SU-DHL-6 (cell line): ENCODE results near the gene MICOS13.
A peak's percentile ranks its signal among the peaks of the same experiment; 100 is the strongest.

ENCODE experiments used
- H2AFZ ChIP-seq: fragments of 200-600 bp; sonication (generic); 2 replicates; pipeline ENCODE4 v1.6.1; 2014; ENCODE audit warnings: low read depth, mild to moderate bottlenecking, moderate library complexity, mixed read lengths, antibody characterized with exemption, low read length; ENCODE audit not compliant: severe bottlenecking
- H3F3A ChIP-seq: fragments of 200-600 bp; shearing (Covaris generic); 2 replicates; pipeline ENCODE4 v1.6.0; 2016; ENCODE audit warnings: antibody characterized with exemption, mild to moderate bottlenecking; ENCODE audit not compliant: insufficient read depth
- H3K27ac ChIP-seq: fragments of 200-600 bp; sonication (generic); 2 replicates; pipeline ENCODE4 v1.5.1; 2016; ENCODE audit warnings: low read depth, mild to moderate bottlenecking, low read length, moderate library complexity, mixed read lengths
- H3K27me3 ChIP-seq: fragments of 200-600 bp; sonication (generic), shearing (Covaris generic); 2 replicates; pipeline ENCODE4 v1.6.0; 2014; ENCODE audit warnings: mild to moderate bottlenecking, low read length
- H3K36me3 ChIP-seq: fragments of 200-600 bp; sonication (generic); 2 replicates; pipeline ENCODE4 v1.6.1; 2014; ENCODE audit warnings: mild to moderate bottlenecking, low read length, mixed read lengths
- H3K4me2 ChIP-seq: fragments of 300-600, 200-600 bp; shearing (Covaris generic), sonication (generic); 2 replicates; pipeline ENCODE4 v1.6.0; 2014; ENCODE audit warnings: low read length, low read depth, mild to moderate bottlenecking; ENCODE audit not compliant: poor library complexity, severe bottlenecking
- H3K4me3 ChIP-seq: fragments of 200-600 bp; sonication (generic); 2 replicates; pipeline ENCODE4 v1.5.1; 2014; ENCODE audit warnings: antibody characterized with exemption, low read length, mild to moderate bottlenecking, mixed read lengths; ENCODE audit not compliant: insufficient read depth, poor library complexity, severe bottlenecking
- H3K79me2 ChIP-seq: fragments of 200-600 bp; sonication (generic); 2 replicates; pipeline ENCODE4 v1.6.1; 2014; ENCODE audit warnings: mild to moderate bottlenecking, low read length, moderate library complexity; ENCODE audit not compliant: insufficient read depth
- H3K9ac ChIP-seq: fragments of 200-600 bp; sonication (generic); 2 replicates; pipeline ENCODE4 v1.7.0; 2014; ENCODE audit warnings: mild to moderate bottlenecking, low read length
- H3K9me2 ChIP-seq: fragments of 200-600 bp; sonication (generic); replicated peaks from 2 replicates; pipeline ENCODE4 v1.6.1; 2014; ENCODE audit warnings: low read length; ENCODE audit not compliant: insufficient read depth
- H3K9me3 ChIP-seq: fragments of 200-600 bp; sonication (generic); 2 replicates; pipeline ENCODE4 v1.6.1; 2014; ENCODE audit warnings: low read length, mixed read lengths; ENCODE audit not compliant: insufficient read depth
- H4K20me1 ChIP-seq: fragments of 200-600 bp; sonication (generic); 2 replicates; pipeline ENCODE4 v1.6.1; 2014; ENCODE audit warnings: low read depth, mild to moderate bottlenecking, antibody characterized with exemption, low read length, moderate library complexity, mixed read lengths
- EZH2phosphoT487 ChIP-seq: fragments of 200-600 bp; sonication (generic), shearing (Covaris generic); conservative IDR thresholded peaks from 2 replicates; pipeline ENCODE4 v1.6.1; 2018; ENCODE audit warnings: mild to moderate bottlenecking, antibody characterized with exemption, low read length, moderate library complexity, mixed read lengths
- TF ChIP-seq, protein P1 (sequence below): fragments of 200-600 bp; sonication (generic); IDR thresholded peaks from one replicate; pipeline ENCODE4 v1.5.1; 2017; ENCODE audit warnings: antibody characterized with exemption, mild to moderate bottlenecking, low read length, moderate library complexity; ENCODE audit not compliant: insufficient read depth, poor library complexity, severe bottlenecking

Gene MICOS13

DNA sequence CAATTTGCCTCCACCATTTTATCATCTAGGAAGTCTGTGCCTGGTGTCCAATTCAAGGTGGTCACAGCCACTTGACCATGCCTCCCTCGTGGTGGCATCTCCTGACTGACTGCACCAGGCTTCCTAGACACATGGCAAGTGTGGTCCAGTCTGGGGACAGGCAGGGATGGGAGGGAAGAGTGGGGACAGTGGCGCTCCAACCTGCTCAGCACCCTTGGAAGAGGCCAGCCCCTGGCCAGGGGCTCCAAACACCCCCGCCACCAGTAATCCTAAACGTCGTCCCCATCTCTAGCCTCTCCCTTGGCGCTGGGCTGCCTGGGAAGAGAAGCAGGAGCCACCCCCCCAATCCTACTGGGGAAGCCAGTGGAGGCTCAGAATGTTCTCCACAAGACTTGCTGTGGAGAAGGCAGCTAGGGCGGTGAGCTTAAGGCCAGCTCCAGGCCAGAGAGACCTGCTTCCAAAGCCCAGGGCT is 12.4 kb upstream of the MICOS13 start:
- H3F3A ChIP-seq, result peaks cover 40% of the 10 kb centered on the region
- H3K4me3 ChIP-seq, result no peak overlapping the region
- no peak overlapping the region for H2AFZ ChIP-seq
- TF ChIP-seq, protein P1, sequence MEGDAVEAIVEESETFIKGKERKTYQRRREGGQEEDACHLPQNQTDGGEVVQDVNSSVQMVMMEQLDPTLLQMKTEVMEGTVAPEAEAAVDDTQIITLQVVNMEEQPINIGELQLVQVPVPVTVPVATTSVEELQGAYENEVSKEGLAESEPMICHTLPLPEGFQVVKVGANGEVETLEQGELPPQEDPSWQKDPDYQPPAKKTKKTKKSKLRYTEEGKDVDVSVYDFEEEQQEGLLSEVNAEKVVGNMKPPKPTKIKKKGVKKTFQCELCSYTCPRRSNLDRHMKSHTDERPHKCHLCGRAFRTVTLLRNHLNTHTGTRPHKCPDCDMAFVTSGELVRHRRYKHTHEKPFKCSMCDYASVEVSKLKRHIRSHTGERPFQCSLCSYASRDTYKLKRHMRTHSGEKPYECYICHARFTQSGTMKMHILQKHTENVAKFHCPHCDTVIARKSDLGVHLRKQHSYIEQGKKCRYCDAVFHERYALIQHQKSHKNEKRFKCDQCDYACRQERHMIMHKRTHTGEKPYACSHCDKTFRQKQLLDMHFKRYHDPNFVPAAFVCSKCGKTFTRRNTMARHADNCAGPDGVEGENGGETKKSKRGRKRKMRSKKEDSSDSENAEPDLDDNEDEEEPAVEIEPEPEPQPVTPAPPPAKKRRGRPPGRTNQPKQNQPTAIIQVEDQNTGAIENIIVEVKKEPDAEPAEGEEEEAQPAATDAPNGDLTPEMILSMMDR, result no peak
- TF ChIP-seq EZH2phosphoT487, result no peak
- H3K9me3 ChIP-seq, result no peaks in the 10 kb centered on the region
- no peaks in the 10 kb centered on the region; the same call in 1 of the 2 replicates for H4K20me1 ChIP-seq
- no peaks in the 10 kb centered on the region for H3K27me3 ChIP-seq
- no peaks in the 10 kb centered on the region; the same call in 1 of the 2 replicates for H3K36me3 ChIP-seq
- H3K9me2 ChIP-seq, result no peaks in the 10 kb centered on the region
- H3K4me2 ChIP-seq, result peak overlapping the region; percentile 77
- no peak overlapping the region for H3K27ac ChIP-seq
- H3K9ac ChIP-seq, result peak overlapping the region; percentile 95; the same call in 1 of the 2 replicates
- H3K79me2 ChIP-seq, result peaks cover 30% of the 10 kb centered on the region

DNA sequence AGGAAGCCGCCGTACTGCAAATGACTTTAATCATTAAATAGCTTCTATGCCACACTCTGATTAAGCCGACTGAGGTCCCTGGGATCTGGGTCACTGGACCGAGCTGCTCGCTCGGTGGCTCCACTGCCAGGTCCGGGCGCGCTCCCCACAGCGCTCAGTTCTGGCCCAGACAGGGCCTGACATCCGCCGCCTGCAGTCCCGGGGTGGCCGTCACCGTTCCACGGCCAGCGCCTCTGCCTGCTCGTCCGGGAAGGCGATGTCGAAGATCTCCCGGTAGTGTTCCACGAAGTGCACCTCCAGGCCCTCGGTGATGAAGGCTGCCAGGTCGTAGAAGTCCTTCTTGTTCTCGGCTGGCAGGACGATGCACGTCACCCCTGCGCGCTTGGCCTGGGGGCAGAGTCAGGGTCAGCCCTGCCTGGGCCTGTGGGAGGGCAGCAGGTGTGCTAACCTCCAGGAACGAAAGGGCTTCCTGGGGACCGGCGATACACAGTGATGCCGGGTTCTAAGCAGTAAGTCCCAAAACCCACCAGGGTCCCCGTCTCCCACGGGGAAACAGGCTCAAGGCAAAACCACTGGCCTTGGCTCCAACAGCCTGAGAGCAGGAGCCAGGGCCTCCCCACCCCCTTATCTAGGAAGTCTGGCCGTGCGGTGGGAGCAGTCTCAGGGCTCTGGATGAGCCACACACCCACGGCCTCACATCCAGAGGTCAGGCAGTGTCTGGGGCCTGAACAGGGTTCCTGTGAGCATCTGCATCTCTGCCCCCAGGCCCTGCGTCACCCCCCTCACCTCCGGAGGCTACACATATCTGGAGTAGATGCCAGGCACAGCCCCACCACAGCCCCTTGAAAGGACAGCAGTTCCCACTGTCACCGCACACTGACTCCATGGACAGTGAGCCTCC is 11.8 kb upstream of the MICOS13 start:
- peak overlapping the region; percentile 77 for H3K4me2 ChIP-seq
- no peaks in the 10 kb centered on the region for H3K27me3 ChIP-seq
- H3K4me3 ChIP-seq, result peak overlapping the region; percentile 73
- H3K9ac ChIP-seq, result peak overlapping the region; percentile 95
- H3K9me3 ChIP-seq, result no peaks in the 10 kb centered on the region
- no peak overlapping the region for H2AFZ ChIP-seq
- peaks cover 40% of the 10 kb centered on the region for H3F3A ChIP-seq
- H3K36me3 ChIP-seq, result no peaks in the 10 kb centered on the region; the same call in 1 of the 2 replicates
- H4K20me1 ChIP-seq, result no peaks in the 10 kb centered on the region; the same call in 1 of the 2 replicates
- TF ChIP-seq EZH2phosphoT487, result no peak
- TF ChIP-seq, protein P1, result no peak
- peak overlapping the region; percentile 83 for H3K27ac ChIP-seq
- peaks cover 30% of the 10 kb centered on the region for H3K79me2 ChIP-seq
- H3K9me2 ChIP-seq, result no peaks in the 10 kb centered on the region

DNA sequence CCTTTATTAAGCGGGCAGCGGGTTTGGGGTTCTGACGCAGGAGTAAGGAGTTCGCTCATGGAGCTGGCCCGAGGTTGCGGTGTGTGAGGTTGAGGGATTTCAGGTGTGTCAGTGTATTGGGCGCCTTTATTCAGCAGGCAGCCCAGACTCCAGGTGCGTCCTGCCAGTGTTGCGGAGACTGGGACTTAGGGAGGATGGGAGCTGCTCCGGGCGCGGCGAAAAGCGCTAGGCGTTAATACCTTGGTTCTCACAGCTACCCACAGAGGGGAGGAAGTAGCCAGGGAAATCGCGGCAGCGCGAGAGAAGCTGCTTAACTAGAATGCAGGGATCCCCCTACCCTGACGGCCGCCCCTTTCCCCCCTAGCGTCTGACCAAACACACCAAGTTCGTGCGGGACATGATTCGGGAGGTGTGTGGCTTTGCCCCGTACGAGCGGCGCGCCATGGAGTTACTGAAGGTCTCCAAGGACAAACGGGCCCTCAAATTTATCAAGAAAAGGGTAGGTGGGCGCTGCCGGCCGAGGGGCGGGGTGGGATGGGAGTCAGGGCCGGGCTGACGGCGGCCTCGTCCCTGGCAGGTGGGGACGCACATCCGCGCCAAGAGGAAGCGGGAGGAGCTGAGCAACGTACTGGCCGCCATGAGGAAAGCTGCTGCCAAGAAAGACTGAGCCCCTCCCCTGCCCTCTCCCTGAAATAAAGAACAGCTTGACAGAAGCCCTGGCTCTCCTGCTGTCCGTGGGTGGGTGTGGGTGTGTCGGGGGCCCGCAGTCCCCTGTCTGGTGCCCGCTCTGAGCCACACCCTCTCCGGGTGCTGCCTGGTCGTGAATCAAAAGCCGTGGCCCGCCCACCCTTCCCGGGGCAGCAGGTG is 10.9 kb upstream of the MICOS13 start:
- Histone ChIP-seq H4K20me1 (no peaks in the 10 kb centered on the region; the same call in 1 of the 2 replicates), H3K9me2 (no peaks in the 10 kb centered on the region), H3K9ac (peak overlapping the region; percentile 95), H3K27me3 (no peaks in the 10 kb centered on the region), H3K4me3 (peak overlapping the region; percentile 73), H3K27ac (peak overlapping the region; percentile 83), H3K36me3 (no peaks in the 10 kb centered on the region; the same call in 1 of the 2 replicates), H3K9me3 (no peaks in the 10 kb centered on the region), H3K79me2 (peaks cover 30% of the 10 kb centered on the region), H3F3A (peaks cover 40% of the 10 kb centered on the region), H2AFZ (no peak overlapping the region), H3K4me2 (peak overlapping the region; percentile 77)
- TF ChIP-seq, protein P1, result no peak
- no peak for TF ChIP-seq EZH2phosphoT487
